Transverse colon (tissue), 4 donors: Measurements from ENCODE around the gene CAST.

Experiments used
- EP300 ChIP-seq: sonication (generic); formaldehyde crosslinking; IDR thresholded peaks from one replicate; pipeline ENCODE4 v1.6.1; 2017; ENCODE audit warnings: antibody characterized with exemption, low read depth
- POLR2A ChIP-seq: fragments of 450-650 bp; IDR thresholded peaks from one replicate; pipeline ENCODE4 v1.6.1; 2016; ENCODE audit warnings: antibody characterized with exemption, mild to moderate bottlenecking, moderate library complexity
- POLR2AphosphoS5 ChIP-seq, 3 donors: sonication (generic); formaldehyde crosslinking; IDR thresholded peaks; one replicate each; pipeline ENCODE4 v1.6.1; 2016; ENCODE audit warnings: antibody characterized with exemption in 3 of 3
- TF ChIP-seq, protein P1 (sequence below), 5 experiments: fragments of 200-600 bp in 3 of 5; fragments of 450-650 bp in 2 of 5; sonication (generic) in 3 of 5; IDR thresholded peaks; 1 replicate in 2 of 5; 2 replicates in 3 of 5; pipeline ENCODE4 v1.5.1; 2016 to 2017; ENCODE audit warnings: antibody characterized with exemption in 5 of 5, inconsistent platforms in 3 of 5, mild to moderate bottlenecking in 2 of 5, moderate library complexity in 1 of 5

- TF ChIP-seq POLR2A (no peak), EP300 (no peak), POLR2AphosphoS5 (IDR thresholded peaks at IDR 0.05) (no peak)
- TF ChIP-seq, protein P1, sequence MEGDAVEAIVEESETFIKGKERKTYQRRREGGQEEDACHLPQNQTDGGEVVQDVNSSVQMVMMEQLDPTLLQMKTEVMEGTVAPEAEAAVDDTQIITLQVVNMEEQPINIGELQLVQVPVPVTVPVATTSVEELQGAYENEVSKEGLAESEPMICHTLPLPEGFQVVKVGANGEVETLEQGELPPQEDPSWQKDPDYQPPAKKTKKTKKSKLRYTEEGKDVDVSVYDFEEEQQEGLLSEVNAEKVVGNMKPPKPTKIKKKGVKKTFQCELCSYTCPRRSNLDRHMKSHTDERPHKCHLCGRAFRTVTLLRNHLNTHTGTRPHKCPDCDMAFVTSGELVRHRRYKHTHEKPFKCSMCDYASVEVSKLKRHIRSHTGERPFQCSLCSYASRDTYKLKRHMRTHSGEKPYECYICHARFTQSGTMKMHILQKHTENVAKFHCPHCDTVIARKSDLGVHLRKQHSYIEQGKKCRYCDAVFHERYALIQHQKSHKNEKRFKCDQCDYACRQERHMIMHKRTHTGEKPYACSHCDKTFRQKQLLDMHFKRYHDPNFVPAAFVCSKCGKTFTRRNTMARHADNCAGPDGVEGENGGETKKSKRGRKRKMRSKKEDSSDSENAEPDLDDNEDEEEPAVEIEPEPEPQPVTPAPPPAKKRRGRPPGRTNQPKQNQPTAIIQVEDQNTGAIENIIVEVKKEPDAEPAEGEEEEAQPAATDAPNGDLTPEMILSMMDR (IDR thresholded peaks at IDR 0.05), result no peak
Measured at GRCh38 chr5:96775050-96775449, 112.9 kb downstream of the CAST start.
